Measurements from ENCODE around the gene GTF2F2.

- TF ChIP-seq CTCF (IDR thresholded peaks at IDR 0.05) (no peak), EP300 (IDR thresholded peaks at IDR 0.05) (no peak), POLR2A (IDR thresholded peaks at IDR 0.05) (no peak)
These were observed 211.4 kb downstream of the GTF2F2 start for GRCh38 chr13:45331692-45332035.

All from upper lobe of left lung (tissue), 4 donors.